ENCODE results near the gene ZNF423.

The ZNF423 gene

GRCh38 chr16:49485663-49486062, 370.2 kb downstream of the ZNF423 start:
- DNase-seq: peak in 1 of 2 donors; percentile 9

- DNase-seq: no peak
These were observed 371.0 kb downstream of the ZNF423 start for GRCh38 chr16:49484936-49485335.

DNA sequence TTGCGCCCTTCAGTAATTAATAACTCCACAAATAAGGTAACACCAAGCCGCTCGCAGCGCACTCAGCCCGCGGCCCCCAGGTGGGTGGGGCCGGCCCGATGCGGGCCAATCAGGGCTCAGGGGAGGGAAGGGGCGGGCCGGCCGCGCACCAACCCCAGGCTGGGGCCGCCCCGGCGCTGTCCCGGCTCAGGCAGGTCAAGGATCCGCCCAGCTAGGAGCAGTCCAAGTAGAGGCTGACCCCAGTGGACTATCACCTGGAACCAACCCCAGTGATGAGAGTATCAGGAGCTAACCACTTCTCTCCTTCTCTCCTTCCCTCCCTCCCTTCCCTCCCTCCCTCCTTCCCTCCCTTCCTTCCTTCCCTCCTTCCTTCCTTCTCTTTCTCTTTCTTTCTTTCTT, 371.5 kb downstream of the ZNF423 start:
- peak in 1 of 2 donors; percentile 20 for DNase-seq

- no peak for DNase-seq
These were observed 372.1 kb downstream of the ZNF423 start for GRCh38 chr16:49483651-49484450.

DNA sequence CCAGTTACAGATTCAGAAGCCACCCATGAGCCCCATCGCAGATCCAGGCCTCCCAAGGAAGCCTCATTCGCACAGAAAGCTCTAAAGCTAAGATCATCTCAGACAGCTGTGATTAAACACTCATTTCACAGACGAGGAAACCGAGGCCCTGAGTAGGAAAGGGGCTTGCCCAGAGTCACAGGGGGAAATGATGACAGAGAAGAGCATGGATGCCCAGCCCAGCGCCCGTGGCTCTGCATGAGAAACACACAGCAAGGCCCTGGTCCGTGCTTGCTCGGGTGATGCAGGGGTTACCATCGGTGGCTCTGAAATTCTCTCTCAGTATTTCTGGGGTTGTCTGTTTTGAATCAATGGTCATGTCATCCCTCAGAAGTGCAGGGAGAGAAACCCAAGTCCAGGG, 372.7 kb downstream of the ZNF423 start:
- no peak for DNase-seq

GRCh38 chr16:49482690-49483089, 373.2 kb downstream of the ZNF423 start:
- DNase-seq: no peak

GRCh38 chr16:49478616-49479015, 377.3 kb downstream of the ZNF423 start:
- DNase-seq: no peak

DNA sequence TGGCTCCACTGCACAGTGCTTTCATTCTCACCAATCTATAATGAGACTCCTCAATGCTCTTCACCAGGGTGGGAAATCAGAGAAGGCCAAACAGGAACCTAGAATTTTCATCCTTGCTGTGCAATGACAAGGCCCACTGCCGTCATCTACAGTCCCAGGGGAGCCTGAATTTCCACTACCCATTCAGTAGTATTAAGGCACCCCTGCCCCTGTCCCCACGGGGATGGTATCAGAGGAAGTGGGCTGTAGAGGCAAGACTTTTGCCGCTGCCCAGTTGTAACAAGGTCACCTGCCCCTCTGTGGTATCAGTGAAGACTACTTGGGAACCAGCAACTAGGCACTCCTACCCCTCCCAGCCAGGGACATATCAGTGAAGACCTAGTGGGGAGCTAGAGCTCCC, 377.8 kb downstream of the ZNF423 start:
- no peak for DNase-seq

DNA sequence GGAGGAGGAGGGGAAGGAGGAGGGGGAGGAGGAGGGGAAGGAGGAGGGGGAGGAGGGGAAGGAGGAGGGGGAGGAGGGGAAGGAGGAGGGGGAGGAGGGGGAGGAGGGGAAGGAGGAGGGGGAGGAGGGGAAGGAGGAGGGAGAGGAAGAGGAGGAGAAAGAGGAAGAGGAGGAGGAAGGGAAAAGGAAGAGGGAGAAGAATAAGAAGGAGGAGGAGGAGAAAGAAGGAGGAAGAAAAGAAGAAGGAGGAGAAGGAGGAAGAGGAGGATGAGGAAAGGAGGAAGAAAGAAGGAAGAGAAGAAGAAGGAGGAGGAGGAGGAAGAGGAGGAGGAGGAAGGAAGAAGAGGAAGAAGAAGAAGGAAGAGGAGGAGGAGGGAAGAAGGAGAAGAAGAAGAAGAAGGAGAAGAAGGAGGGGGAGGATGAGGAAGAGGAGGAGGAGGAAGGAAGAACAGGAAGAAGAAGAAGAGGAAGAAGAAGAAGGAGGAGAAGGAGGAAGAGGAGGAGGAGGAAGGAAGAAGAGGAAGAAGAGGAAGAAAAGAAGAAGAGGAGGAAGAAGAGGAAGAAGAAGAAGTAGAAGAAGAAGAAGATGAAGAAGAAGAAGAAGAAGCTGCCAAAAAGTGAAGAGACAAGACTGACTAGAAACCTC, 378.5 kb downstream of the ZNF423 start:
- DNase-seq: no peak

DNA sequence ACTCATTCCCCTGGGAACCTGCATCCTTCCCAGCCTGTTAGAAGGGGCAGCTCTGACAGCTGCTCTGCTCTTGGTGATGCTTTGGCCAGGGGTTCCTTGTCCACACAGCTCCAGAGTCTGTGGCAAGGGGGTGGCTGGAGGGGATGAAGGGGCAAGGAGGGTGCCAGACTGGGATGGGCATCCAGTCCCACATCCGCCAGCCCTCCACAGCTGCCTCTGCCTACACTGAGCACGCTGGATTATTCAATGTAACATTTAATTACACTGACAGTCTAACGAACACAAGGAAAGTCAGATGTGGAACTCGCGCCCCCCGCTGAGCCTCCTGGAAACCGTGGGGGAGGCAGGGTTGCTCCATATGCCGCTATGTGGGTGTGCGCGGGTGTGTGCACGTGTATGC, 381.2 kb downstream of the ZNF423 start:
- no peak for DNase-seq

DNA sequence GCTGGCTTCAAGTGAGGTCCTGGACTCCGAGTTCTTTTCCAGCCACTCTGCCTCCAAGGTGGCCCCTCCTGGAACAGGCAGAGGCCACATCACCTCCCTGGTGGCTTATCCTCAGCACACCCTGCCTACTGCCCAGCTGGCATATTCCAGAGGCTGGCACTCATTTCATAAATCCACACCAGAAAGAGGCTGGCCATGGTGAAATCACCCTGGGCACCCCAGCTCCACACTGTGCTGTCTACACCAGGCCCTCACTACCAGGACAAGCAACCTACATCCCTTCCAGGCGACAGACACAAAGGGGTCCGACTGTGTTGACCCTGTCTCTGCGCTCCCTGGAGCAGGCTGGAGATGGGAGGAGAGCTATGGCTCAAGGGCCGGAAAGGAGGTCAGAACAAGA, 382.1 kb downstream of the ZNF423 start:
- no peak for DNase-seq

GRCh38 chr16:49473131-49473530, 382.8 kb downstream of the ZNF423 start:
- DNase-seq: no peak

- DNase-seq: no peak
These were observed 383.3 kb downstream of the ZNF423 start for GRCh38 chr16:49472598-49472997.

GRCh38 chr16:49471038-49471727, 384.7 kb downstream of the ZNF423 start:
- DNase-seq: no peak

DNA sequence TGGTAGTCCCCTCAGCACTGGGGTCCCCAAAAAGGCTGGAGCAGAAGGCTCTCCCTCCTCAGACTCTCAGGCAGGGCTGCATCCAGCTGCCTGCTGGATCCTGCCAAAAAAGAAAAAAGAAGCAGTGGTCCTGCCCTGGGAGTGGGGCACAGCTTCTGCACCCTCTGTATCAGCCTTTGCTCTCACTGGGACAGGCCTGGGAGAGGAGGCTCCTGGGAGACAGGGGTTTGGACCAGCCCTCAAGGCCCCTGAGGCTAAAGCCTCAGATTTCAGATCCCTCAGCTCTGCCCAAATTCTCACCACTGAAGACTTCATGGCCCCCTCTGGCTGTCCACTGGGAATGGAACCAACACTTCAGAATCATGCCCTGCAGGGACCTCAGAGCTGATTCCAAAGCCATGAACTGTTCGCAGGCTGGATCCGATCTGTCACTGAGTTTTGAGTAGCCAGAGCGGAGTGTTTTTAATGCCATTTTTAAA, 385.4 kb downstream of the ZNF423 start:
- DNase-seq: no peak

DNA sequence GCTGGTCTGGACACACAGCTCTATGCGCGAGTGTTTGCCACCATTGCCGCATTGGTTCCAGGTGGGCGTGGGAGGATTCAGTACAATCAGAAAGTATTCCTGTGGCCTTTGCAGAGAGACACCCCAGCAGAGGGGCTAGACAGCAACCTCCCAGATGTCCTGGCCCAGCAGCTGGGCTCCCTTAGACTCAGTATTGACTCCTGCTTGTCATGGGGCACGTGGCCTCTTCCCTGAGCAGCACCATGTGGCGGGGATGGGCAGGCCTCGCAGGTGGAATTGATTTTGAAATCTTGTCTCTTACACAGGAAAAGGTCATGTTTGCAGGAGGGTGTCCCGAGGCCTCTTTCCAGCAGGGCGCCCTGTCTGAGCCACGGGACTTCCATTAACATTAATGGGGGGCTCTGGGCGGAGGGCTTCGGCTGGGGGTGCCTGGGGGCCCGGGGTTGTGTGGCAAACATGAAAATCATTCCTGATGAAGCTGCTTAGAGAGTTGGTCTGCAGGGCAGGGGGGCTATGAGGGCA, 385.9 kb downstream of the ZNF423 start:
- no peak for DNase-seq

- DNase-seq: no peak
These were observed 386.6 kb downstream of the ZNF423 start for GRCh38 chr16:49469311-49469670.

GRCh38 chr16:49468611-49469310, 387.2 kb downstream of the ZNF423 start:
- no peak for DNase-seq

DNA sequence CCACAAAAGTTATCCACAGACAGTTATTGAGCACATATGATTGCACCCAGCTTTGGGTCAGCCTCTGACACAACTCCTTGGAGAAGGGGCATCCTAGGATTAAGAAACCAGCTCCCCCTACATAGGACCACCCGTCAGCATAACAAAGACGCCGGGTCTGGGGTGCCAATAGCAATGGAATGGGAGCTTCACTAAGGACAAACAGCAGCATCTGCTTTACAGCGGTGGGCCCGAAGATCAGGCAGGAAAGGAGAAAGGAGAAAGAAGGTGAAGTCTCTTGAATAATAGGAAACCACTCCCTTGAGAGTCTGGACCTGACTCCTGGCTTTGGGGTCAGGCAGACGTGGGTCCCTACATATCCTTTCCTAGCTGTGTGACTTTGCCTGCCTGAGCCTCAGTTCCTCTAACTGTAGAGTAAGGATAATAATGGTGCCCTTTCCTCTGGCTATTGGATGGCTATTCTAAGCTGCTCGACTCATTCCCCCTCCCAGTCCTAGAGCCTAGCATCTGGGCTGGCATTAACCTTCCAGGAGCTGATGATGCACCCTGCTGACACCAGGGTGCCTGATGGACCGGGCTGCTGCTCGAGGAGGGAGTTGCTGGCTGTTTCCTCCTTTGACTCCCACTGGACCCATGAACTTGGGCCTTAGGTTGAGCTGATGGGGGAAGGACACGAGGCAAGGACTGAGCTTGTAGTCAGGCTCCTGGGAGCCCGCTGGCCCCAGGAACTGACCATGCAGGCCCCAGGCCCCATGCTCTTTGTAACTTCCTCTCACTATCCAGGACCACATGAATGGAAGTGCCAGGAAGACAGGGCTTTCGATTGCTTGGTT, 388.2 kb downstream of the ZNF423 start:
- no peak for DNase-seq

DNA sequence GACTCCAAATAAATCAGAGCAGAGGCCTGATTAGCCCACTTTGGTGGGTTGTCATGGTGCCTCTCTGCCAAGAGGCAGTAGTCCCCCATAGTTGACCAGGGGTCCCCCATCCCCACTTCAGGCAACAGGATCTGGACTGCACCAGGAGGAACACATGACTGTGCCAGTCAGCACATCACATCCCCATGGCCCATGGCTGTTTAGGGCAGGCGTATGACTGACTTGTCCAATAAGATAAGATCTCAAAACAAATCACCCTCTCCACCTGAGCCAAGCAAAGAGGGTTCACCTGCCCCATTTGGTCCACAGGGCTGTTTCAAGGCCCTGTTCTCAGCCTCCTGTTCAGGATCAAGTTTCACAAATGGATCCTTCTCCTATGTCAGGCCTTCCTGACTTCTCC, 389.0 kb downstream of the ZNF423 start:
- no peak for DNase-seq

DNA sequence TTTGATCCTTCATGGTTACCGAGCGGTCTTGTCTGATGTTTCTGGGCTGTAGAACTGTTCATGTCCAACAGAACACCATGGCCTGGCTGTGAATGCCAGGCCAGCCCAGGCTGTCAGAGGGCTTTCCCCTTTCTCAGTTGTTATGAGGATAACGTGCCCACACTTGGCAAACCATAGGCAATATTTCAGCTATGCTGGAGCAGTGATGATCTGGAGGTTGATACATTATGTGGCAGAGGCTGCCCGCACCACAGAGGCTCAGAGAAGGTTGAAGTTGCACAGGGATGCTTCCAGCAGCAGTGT, 389.4 kb downstream of the ZNF423 start:
- no peak for DNase-seq

Data from inflammatory macrophage (primary cell).